Measurements from ENCODE around the gene GPR119. TPM values are rescaled to one million over a fixed set of nuclear protein-coding genes. Genes with fewer than 3 reads are reported as not detected.
"Not testable (repeated sequence)": the region's sequence is repeated elsewhere in the genome, so short reads cannot be mapped to it uniquely, and the experiment has no call there.

GPR119 gene
- total and polyA plus RNA-seq, 2 experiments from 2014 or later = 0.39 to 1.4 TPM

DNA sequence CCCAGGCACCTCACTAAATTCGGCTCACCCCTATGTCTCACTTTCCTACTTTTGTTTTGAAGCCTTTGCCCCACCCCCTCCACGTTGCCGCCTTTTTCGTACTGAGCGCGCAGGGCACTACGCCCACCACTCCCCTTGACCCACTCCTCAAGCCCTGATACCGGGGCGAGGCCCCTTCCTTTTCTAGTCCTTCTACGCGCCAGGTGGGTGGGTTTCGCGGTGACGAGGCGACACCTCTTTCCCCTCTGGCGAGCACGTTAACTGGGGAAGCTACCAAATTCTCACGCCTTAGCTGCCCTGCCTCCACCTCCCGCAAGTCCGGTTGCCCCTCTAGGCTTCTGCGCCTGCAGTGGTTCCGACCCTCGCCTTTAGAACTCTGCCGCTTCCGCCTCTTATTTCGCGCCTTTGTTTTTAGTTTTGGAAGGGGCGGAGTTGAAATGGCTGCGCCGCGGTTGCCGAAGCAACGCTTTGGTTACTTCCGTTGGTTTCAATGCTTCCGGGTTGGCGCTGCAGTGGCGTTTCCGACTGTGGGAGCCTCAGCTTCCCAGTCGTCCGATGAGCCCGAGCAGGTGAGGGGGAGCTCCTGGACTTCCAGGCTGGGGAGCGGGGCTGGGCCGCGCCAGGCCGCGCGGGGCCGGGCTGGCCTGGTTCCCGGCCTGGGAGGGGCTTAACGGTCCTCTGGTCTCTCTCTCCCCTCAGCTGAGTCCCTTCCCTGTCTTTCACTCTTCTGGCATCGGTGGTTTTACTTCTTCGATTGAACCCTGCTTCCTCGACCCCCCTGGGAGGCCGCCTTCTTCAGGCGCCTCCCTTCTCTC is 45.9 kb downstream of the GPR119 start, which contains the start of gene SLC25A14:
Gene SLC25A14 (plus strand): TSS at position 512 of the 815 bp plus-strand sequence. CDS start 360 bp downstream, outside the sequence.
- H3K4me2 ChIP-seq = peak within 1 kb of the TSS; percentile 84
- WGBS (ENCODE audit: low lambda C conversion rate, missing lambda C conversion rate) = 42% methylated on average over 53 of the region's 55 CpGs
- no peaks in the 10 kb centered on the region for H3K4me1 ChIP-seq (ENCODE audit: insufficient read depth)
- H2AFZ ChIP-seq = peak within 1 kb of the TSS; percentile 94
- no peaks in the 10 kb centered on the region for H4K20me1 ChIP-seq (ENCODE audit: insufficient read depth, poor library complexity, severe bottlenecking)
- H3K36me3 ChIP-seq (replicated peaks; ENCODE audit: insufficient read depth, low read depth) = no peaks in the 10 kb centered on the region
- no peaks in the 10 kb centered on the region for H3K9me2 ChIP-seq (replicated peaks; ENCODE audit: insufficient read depth)
- H3K79me2 ChIP-seq = no peaks in the 10 kb centered on the region
- no peaks in the 10 kb centered on the region for H3K27me3 ChIP-seq
- TF ChIP-seq EZH2phosphoT487 (IDR thresholded peaks at IDR 0.05; ENCODE audit: low read depth, severe bottlenecking, unreplicated experiment) = no peak
- TF ChIP-seq, protein P1, sequence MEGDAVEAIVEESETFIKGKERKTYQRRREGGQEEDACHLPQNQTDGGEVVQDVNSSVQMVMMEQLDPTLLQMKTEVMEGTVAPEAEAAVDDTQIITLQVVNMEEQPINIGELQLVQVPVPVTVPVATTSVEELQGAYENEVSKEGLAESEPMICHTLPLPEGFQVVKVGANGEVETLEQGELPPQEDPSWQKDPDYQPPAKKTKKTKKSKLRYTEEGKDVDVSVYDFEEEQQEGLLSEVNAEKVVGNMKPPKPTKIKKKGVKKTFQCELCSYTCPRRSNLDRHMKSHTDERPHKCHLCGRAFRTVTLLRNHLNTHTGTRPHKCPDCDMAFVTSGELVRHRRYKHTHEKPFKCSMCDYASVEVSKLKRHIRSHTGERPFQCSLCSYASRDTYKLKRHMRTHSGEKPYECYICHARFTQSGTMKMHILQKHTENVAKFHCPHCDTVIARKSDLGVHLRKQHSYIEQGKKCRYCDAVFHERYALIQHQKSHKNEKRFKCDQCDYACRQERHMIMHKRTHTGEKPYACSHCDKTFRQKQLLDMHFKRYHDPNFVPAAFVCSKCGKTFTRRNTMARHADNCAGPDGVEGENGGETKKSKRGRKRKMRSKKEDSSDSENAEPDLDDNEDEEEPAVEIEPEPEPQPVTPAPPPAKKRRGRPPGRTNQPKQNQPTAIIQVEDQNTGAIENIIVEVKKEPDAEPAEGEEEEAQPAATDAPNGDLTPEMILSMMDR (IDR thresholded peaks at IDR 0.05; ENCODE audit: poor library complexity) = no peak
- DNase-seq (ENCODE audit: low spot score) = peak; percentile 82
- peak within 1 kb of the TSS; percentile 77 for H3K4me3 ChIP-seq
- H3K27ac ChIP-seq = peak within 1 kb of the TSS; percentile 71
- no peaks in the 10 kb centered on the region for H3K9me3 ChIP-seq (ENCODE audit: low read depth)

DNA sequence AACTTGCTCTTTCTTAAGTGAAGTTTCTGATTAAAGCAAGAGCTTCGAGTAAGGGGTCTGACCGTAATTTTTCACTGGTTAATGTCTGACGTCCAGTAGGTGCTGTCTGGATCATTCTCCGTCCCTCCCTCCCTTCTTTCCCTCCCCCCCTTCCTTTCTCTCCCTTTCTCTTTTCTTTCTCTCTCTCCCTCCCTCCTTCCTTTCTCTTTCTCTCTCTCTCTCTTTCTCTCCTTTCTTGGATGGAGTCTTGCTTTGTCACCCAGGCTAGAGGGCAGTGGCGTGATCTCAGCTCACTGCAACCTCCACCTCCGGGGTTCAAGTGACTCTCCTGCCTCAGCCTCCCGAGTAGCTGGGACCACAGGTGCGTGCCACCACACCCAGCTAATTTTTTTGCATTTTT is 46.6 kb downstream of the GPR119 start:
- H3K4me3 ChIP-seq = not testable (repeated sequence)

DNA sequence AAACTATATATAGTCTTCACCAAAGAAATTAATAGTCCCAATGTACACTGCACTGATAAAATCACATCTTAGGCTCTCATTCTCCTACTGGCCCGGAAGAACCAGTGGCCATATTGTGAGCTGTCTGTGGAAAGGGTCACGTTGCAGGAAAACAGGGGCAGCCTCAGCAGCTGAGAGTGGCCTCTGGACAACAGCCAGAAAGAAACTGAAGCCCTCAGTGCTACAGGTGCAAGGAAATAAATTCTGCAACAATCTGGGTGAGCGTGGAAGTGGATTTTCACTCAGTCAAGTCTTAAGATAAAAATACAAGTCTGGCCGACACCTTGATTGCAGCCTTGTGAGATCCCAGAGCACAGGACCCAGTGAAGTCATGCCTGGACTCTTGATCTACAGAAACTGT is 48.9 kb downstream of the GPR119 start:
- TF ChIP-seq EZH2 (IDR thresholded peaks at IDR 0.05; ENCODE audit: borderline replicate concordance) (no peak), EZH2phosphoT487 (IDR thresholded peaks at IDR 0.05; ENCODE audit: low read depth, severe bottlenecking, unreplicated experiment) (no peak)
- TF ChIP-seq, protein P1 (IDR thresholded peaks at IDR 0.05; ENCODE audit: poor library complexity) = no peak
- Histone ChIP-seq H3K36me3 (replicated peaks; ENCODE audit: insufficient read depth, low read depth) (no peaks in the 10 kb centered on the region), H3K9me3 (ENCODE audit: low read depth) (no peaks in the 10 kb centered on the region), H3K79me2 (no peaks in the 10 kb centered on the region), H3K4me1 (ENCODE audit: insufficient read depth) (no peaks in the 10 kb centered on the region), H4K20me1 (ENCODE audit: insufficient read depth, poor library complexity, severe bottlenecking) (no peaks in the 10 kb centered on the region), H3K4me2 (no peak overlapping the region), H3K27me3 (no peaks in the 10 kb centered on the region), H3K4me3 (no peak overlapping the region), H3K9me2 (replicated peaks; ENCODE audit: insufficient read depth) (no peaks in the 10 kb centered on the region), H3K27ac (no peak overlapping the region), H2AFZ (no peak overlapping the region)
- no peak for DNase-seq (ENCODE audit: low spot score)
- 71% methylated on average over 4 of the region's 4 CpGs for WGBS (ENCODE audit: low lambda C conversion rate, missing lambda C conversion rate)

More for the DNA sequence above, 46.6 kb downstream of the GPR119 start:
- H3K27me3 ChIP-seq; H4K20me1 ChIP-seq (ENCODE audit: insufficient read depth, poor library complexity, severe bottlenecking); H3K36me3 ChIP-seq (replicated peaks; ENCODE audit: insufficient read depth, low read depth); H3K4me1 ChIP-seq (ENCODE audit: insufficient read depth); H3K27ac ChIP-seq; H3K9me2 ChIP-seq (replicated peaks; ENCODE audit: insufficient read depth); DNase-seq (ENCODE audit: low spot score); H3K9me3 ChIP-seq (ENCODE audit: low read depth); H3K79me2 ChIP-seq: not testable (repeated sequence)
- Histone ChIP-seq H3K4me2 (peak overlapping the region; percentile 84), H2AFZ (peak overlapping the region; percentile 94)
- 67% methylated on average over 8 of the region's 8 CpGs for WGBS (ENCODE audit: low lambda C conversion rate, missing lambda C conversion rate)

Other genes with a start within 250 kb of the GPR119 start
- 54.9 and 60.0 TPM in 2 replicates for gene AIFM1, start 219.8 kb downstream of the GPR119 start, total RNA-seq
- gene AIFM1, start 219.8 kb downstream of the GPR119 start, polyA plus RNA-seq = 65.2 and 70.8 TPM in 2 replicates
- 2.8 and 3.0 TPM in 2 replicates for gene RAB33A, start 213.7 kb downstream of the GPR119 start, total RNA-seq
- gene RAB33A, start 213.7 kb downstream of the GPR119 start, polyA plus RNA-seq = 7.7 and 11.2 TPM in 2 replicates
- gene ZNF280C, start 116.8 kb downstream of the GPR119 start, total RNA-seq = 7.3 and 8.5 TPM in 2 replicates
- 2.7 and 3.2 TPM in 2 replicates for gene ZNF280C, start 116.8 kb downstream of the GPR119 start, polyA plus RNA-seq
- 12.0 and 16.0 TPM in 2 replicates for gene SLC25A14, start 45.8 kb downstream of the GPR119 start, total RNA-seq
- 18.9 and 25.9 TPM in 2 replicates for gene SLC25A14, start 45.8 kb downstream of the GPR119 start, polyA plus RNA-seq
- gene RBMX2, start 16.3 kb upstream of the GPR119 start, total RNA-seq = 12.8 and 17.8 TPM in 2 replicates
- gene RBMX2, start 16.3 kb upstream of the GPR119 start, polyA plus RNA-seq = 15.3 and 16.0 TPM in 2 replicates